ENCODE results near the gene ARHGEF16.

Gene ARHGEF16

DNA sequence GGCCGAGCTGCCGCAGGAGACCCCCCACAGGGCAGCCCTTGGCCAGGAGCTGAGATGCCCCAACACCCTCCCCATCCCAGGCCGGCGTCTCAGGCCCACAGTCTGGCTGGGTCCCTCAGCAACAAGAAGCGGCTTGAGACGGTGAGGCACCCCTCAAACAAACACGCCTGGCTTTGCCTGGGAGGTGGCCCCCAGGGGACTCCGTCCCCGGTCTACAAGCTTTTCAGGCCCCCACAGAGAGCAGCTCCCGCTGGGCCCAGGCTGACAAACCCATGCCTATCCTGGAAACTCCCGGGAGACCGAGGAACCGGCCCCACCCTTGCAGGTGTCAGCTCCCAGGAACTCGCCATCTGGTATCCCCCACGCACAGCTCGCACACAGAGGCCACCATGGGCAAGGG is 67.0 kb downstream of the ARHGEF16 start:
- DNase-seq = no peak

DNA sequence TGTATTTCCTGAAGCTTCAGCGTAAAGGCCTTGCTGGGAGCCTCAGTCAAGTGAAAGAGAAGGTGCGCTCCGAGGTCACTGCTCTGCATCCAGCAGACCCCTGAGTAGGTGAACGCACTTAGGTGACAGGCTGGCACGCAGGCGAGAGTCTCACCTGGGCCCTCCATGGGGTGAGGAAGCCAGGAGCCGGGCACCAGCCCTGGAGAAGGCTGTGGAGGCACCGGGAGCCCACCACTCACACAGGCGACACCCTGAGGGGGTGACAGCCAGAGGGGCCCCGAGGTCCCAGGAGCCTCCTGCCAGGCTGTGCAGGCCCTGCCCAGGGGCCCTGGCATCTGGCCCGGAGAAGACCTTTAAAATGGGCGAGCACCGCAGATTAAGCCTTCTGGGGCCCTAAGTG is 67.6 kb downstream of the ARHGEF16 start:
- no peak for DNase-seq

GRCh38 chr1:3522564-3523265 is 68.2 kb downstream of the ARHGEF16 start:
- no peak for DNase-seq

GRCh38 chr1:3523980-3524379 is 69.5 kb downstream of the ARHGEF16 start:
- no peak for DNase-seq

- DNase-seq = no peak
Observed at GRCh38 chr1:3524556-3525203, 70.2 kb downstream of the ARHGEF16 start.

DNA sequence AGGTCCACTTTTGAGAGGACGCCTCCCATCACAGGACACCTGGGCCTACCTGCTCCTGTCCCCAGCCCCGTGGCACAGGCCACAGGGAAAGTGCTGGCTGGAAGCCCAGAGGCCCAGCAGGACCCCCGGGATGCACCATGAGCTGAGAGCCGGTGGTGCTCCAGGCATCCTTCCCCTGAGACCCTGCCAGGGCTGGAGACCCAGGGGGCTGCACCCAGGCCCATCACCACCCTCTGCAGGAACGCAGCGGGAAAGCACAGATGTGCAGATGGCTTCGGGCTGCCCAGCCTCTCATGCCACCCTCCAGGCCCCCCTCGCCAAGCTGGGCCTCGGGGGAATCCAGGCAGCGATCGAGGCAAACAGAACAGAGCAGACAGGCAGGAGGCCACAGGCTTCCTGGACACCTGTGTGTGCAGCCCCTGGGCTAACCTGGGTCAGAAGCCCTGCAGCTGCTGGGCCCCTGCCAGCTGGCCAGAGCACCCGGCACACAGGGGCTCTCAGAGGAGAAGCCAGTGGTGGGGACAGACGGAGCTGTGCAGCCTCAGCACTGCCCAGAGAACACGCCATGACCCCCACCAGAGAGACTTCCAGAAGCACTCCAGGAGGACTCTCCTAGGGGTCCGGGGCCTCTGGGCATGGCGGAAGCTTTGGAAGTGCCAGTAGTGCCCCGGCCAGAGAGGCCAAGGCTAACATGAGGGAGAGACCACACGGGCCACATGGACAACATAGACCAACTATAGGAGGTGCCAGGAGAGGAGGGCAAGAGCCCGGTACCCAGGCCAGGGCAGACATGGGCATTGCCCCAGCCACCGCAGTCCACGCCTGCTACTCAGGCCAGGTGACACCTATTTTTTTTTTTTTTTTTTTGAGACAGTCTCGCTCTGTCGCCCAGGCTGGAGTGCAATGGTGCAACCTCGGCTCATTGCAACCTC is 71.4 kb downstream of the ARHGEF16 start:
- DNase-seq = no peak

DNA sequence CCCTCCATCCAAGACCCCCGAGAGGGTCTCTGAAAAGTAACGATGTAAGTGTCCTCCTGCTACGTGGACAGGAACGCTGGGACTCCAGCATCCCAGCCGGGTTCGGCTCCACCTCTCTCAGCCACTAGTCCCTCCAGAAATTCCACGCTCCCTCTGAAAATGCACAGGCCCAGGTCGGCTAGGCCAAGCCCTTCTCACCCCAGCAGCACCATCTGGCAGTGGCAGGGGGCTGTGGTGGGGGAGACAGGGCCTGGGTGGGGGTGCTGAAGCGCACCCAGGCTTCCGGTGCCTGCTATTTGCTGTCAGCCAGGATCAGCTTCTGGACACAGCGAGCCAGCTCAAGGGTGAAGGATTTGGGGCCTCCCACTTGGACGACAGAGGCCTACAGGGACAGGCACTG is 73.3 kb downstream of the ARHGEF16 start:
- DNase-seq = no peak

DNA sequence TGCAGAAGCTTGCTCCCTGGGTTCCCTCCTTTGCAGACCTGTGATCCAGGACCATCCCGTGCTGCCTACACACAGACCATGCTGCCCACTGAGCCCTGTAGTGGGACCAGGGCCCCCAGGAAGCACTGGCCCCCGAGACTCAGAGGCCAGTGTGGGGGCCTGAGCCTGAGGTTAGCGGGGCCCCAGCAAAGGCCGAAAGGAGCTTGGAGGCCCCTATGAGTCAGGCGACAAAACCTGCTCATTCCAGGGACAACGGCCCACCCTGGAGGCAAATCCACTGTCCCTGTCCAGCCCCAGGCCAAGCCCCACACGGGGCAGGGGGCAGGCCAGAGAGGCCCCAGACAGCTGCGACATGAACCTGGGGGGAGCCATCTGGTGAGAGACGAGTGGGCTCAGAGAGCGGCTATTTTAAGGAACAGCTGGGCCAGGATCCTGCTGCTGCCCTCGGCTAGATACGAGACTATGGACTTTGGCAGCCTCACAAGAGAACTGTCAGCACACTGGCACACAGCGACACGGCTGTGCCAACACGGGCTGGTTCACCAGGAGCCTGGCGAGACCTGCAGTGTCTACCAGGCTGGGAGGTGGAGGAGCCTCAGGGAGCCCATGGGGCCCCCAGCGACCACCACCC is 74.7 kb downstream of the ARHGEF16 start:
- DNase-seq = no peak

- no peak for DNase-seq
Observed at GRCh38 chr1:3530086-3530925, 75.8 kb downstream of the ARHGEF16 start.

All from effector CD4-positive, alpha-beta T cell (primary cell).